Fibroblast of pulmonary artery (primary cell): ENCODE data around the gene USH1G.

ENCODE experiments used
- DNase-seq: peaks from one replicate; pipeline ENCODE4 v3.0.0-alpha.2; 2010; ENCODE audit warnings: low read depth
- H3K4me3 ChIP-seq: replicated peaks from 2 replicates; pipeline ENCODE4 v1.5.1; 2011; ENCODE audit warnings: low read depth, mild to moderate bottlenecking, control low read depth, low read length, moderate library complexity
- CTCF ChIP-seq: IDR thresholded peaks from 2 replicates; pipeline ENCODE4 v1.5.1; 2011; ENCODE audit warnings: mild to moderate bottlenecking, control low read depth, low read length, inconsistent platforms; ENCODE audit errors: missing control alignments

USH1G gene

GRCh38 chr17:74879308-74879707 is 43.7 kb downstream of the USH1G start:
- TF ChIP-seq CTCF: no peak
- no peak for DNase-seq
- no peak overlapping the region for H3K4me3 ChIP-seq

GRCh38 chr17:74878658-74879057 is 44.4 kb downstream of the USH1G start:
- no peak overlapping the region for H3K4me3 ChIP-seq
- no peak for DNase-seq
- no peak for TF ChIP-seq CTCF

- no peak for TF ChIP-seq CTCF
- DNase-seq: peak; percentile 51
- H3K4me3 ChIP-seq: no peak overlapping the region
Observed at GRCh38 chr17:74877592-74878548, 45.2 kb downstream of the USH1G start.

- H3K4me3 ChIP-seq: no peak overlapping the region
- no peak for TF ChIP-seq CTCF
- no peak for DNase-seq
Observed at GRCh38 chr17:74875977-74876593, 47.0 kb downstream of the USH1G start.

- TF ChIP-seq CTCF: no peak
- H3K4me3 ChIP-seq: no peak overlapping the region
- DNase-seq: no peak
Observed at GRCh38 chr17:74875155-74875976, 47.7 kb downstream of the USH1G start.

- no peak overlapping the region for H3K4me3 ChIP-seq
- no peak for TF ChIP-seq CTCF
- DNase-seq: no peak
Observed at GRCh38 chr17:74874615-74875037, 48.4 kb downstream of the USH1G start.
